ENCODE results near the gene VSX2.
"Not testable (repeated sequence)": the region's sequence is repeated elsewhere in the genome, so short reads cannot be mapped to it uniquely, and the experiment has no call there.

Gene VSX2

GRCh38 chr14:74260525-74261233, 21.4 kb downstream of the VSX2 start:
- DNase-seq = no peak

- DNase-seq = no peak
Measured at GRCh38 chr14:74261288-74261687, 22.0 kb downstream of the VSX2 start.

GRCh38 chr14:74262076-74262475, 22.8 kb downstream of the VSX2 start:
- DNase-seq = no peak

GRCh38 chr14:74263181-74263580, 23.9 kb downstream of the VSX2 start:
- no peak for DNase-seq

- no peak for DNase-seq
Measured at GRCh38 chr14:74263921-74264320, 24.7 kb downstream of the VSX2 start.

- no peak for DNase-seq
Measured at GRCh38 chr14:74265301-74265965, 26.2 kb downstream of the VSX2 start.

- DNase-seq = no peak
Measured at GRCh38 chr14:74267588-74267987, 28.3 kb downstream of the VSX2 start.

GRCh38 chr14:74270382-74271177, 31.3 kb downstream of the VSX2 start:
- not testable (repeated sequence) for DNase-seq

- no peak for DNase-seq
Measured at GRCh38 chr14:74271365-74271764, 32.1 kb downstream of the VSX2 start.

- peak; percentile 81 for DNase-seq
Measured at GRCh38 chr14:74275241-74275841, 36.1 kb downstream of the VSX2 start.

- no peak for DNase-seq
Measured at GRCh38 chr14:74278080-74278479, 38.8 kb downstream of the VSX2 start.

- DNase-seq = no peak
Measured at GRCh38 chr14:74281069-74281468, 41.8 kb downstream of the VSX2 start.

GRCh38 chr14:74286736-74287135, 47.5 kb downstream of the VSX2 start:
- DNase-seq = no peak

GRCh38 chr14:74289801-74290200, 50.6 kb downstream of the VSX2 start:
- no peak for DNase-seq

- no peak for DNase-seq
Measured at GRCh38 chr14:74290415-74290814, 51.2 kb downstream of the VSX2 start.

GRCh38 chr14:74292061-74292460, 52.8 kb downstream of the VSX2 start:
- no peak for DNase-seq

GRCh38 chr14:74293606-74294005, 54.4 kb downstream of the VSX2 start:
- no peak for DNase-seq

- no peak for DNase-seq
Measured at GRCh38 chr14:74296037-74296467, 56.8 kb downstream of the VSX2 start.

GRCh38 chr14:74297986-74298385, 58.7 kb downstream of the VSX2 start:
- no peak for DNase-seq

GRCh38 chr14:74299061-74299545, 59.9 kb downstream of the VSX2 start:
- DNase-seq = no peak

- DNase-seq = no peak
Measured at GRCh38 chr14:74301594-74302151, 62.4 kb downstream of the VSX2 start.

- no peak for DNase-seq
Measured at GRCh38 chr14:74302152-74302628, 62.9 kb downstream of the VSX2 start.
